SK-N-SH treated with all-trans-retinoic acid at 6 μM for 48 hours (cell line): ENCODE measurements around the gene HEATR1.

Experiments
- ARNTL ChIP-seq: fragments of 450-650 bp; formaldehyde crosslinking; IDR thresholded peaks from 2 replicates; pipeline ENCODE4 v1.5.0; 2020; ENCODE audit warnings: low read depth, mild to moderate bottlenecking, moderate library complexity, borderline replicate concordance
- BACH2 ChIP-seq: fragments of 250-450 bp; sonication (Bioruptor Pico); IDR thresholded peaks from 2 replicates; pipeline ENCODE4 v1.9.0; 2021; ENCODE audit warnings: mild to moderate bottlenecking, borderline replicate concordance
- CSRNP3 ChIP-seq: fragments of 250-450 bp; sonication (Bioruptor Pico); IDR thresholded peaks from 2 replicates; pipeline ENCODE4 v1.5.1; 2021; ENCODE audit warnings: mild to moderate bottlenecking, moderate library complexity
- PATZ1 ChIP-seq: fragments of 250-450 bp; sonication (Bioruptor Pico); IDR thresholded peaks from 2 replicates; pipeline ENCODE4 v1.8.0; 2020; ENCODE audit warnings: mild to moderate bottlenecking, moderate library complexity, borderline replicate concordance
- SNAI2 ChIP-seq: fragments of 250-450 bp; sonication (Bioruptor Pico); IDR thresholded peaks from 2 replicates; pipeline ENCODE4 v1.5.0; 2020; ENCODE audit warnings: mild to moderate bottlenecking, moderate library complexity
- TCF4 ChIP-seq: fragments of 250-450 bp; sonication (Bioruptor Pico); IDR thresholded peaks from 2 replicates; pipeline ENCODE4 v1.8.0; 2021; ENCODE audit warnings: mild to moderate bottlenecking, moderate library complexity, borderline replicate concordance
- ZC3H10 ChIP-seq: fragments of 250-450 bp; sonication (Bioruptor Pico); IDR thresholded peaks from 2 replicates; pipeline ENCODE4 v1.5.1; 2021; ENCODE audit warnings: mild to moderate bottlenecking, moderate library complexity
- ZFP3 ChIP-seq: fragments of 250-450 bp; sonication (Bioruptor Pico); IDR thresholded peaks from 2 replicates; pipeline ENCODE4 v1.5.0; 2020; ENCODE audit warnings: mild to moderate bottlenecking, moderate library complexity
- ZFP30 ChIP-seq: fragments of 450-650 bp; formaldehyde crosslinking; IDR thresholded peaks from 2 replicates; pipeline ENCODE4 v1.5.0; 2022; ENCODE audit warnings: mild to moderate bottlenecking, moderate library complexity
- ZNF70 ChIP-seq: fragments of 450-650 bp; formaldehyde crosslinking; IDR thresholded peaks from 2 replicates; pipeline ENCODE4 v1.5.0; 2020; ENCODE audit warnings: mild to moderate bottlenecking, moderate library complexity
- TF ChIP-seq, protein P1 (sequence below): fragments of 250-450 bp; sonication (Bioruptor Pico); IDR thresholded peaks from 2 replicates; pipeline ENCODE4 v1.5.0; 2020; ENCODE audit warnings: mild to moderate bottlenecking, moderate library complexity

DNA sequence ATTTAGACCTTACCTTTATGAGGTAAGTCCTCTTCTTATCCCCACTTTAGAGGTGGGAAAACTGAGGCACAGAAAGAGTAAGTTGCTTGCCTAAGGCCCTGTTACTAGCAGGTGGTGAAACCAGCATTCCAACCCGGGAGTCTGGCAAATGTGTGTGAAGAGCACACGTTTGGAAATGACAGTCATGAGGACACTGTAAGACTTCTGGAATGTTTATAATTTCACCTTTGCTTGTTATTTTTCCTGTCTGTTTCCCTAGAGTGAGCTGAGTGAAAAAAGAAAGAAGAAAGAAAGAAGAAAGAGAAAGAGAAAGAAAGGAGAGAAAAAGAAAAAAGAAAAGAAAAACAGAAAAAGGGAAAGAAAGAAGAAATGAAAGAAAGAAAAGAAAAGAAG lies 101.7 kb downstream of the HEATR1 start:
- no peak for TF ChIP-seq BACH2 (CRISPR knock-in tag)
- no peak for TF ChIP-seq ZC3H10 (CRISPR knock-in tag)
- TF ChIP-seq ZFP30 (CRISPR knock-in tag): no peak
- TF ChIP-seq ARNTL: no peak
- TF ChIP-seq ZFP3 (CRISPR knock-in tag): no peak
- TF ChIP-seq CSRNP3: no peak
- TF ChIP-seq, protein P1, sequence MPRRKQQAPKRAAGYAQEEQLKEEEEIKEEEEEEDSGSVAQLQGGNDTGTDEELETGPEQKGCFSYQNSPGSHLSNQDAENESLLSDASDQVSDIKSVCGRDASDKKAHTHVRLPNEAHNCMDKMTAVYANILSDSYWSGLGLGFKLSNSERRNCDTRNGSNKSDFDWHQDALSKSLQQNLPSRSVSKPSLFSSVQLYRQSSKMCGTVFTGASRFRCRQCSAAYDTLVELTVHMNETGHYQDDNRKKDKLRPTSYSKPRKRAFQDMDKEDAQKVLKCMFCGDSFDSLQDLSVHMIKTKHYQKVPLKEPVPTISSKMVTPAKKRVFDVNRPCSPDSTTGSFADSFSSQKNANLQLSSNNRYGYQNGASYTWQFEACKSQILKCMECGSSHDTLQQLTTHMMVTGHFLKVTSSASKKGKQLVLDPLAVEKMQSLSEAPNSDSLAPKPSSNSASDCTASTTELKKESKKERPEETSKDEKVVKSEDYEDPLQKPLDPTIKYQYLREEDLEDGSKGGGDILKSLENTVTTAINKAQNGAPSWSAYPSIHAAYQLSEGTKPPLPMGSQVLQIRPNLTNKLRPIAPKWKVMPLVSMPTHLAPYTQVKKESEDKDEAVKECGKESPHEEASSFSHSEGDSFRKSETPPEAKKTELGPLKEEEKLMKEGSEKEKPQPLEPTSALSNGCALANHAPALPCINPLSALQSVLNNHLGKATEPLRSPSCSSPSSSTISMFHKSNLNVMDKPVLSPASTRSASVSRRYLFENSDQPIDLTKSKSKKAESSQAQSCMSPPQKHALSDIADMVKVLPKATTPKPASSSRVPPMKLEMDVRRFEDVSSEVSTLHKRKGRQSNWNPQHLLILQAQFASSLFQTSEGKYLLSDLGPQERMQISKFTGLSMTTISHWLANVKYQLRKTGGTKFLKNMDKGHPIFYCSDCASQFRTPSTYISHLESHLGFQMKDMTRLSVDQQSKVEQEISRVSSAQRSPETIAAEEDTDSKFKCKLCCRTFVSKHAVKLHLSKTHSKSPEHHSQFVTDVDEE (CRISPR knock-in tag): no peak
- peak; percentile 70; the same call in 1 of the 2 replicates for TF ChIP-seq SNAI2
- no peak for TF ChIP-seq PATZ1 (CRISPR knock-in tag)
- TF ChIP-seq TCF4 (CRISPR knock-in tag): no peak
- TF ChIP-seq ZNF70: no peak
